GM23248 (cell line): ENCODE data around the gene USP20.

Experiments used
- EZH2 ChIP-seq: fragments of 200-600 bp; sonication (generic); IDR thresholded peaks from 2 replicates; pipeline ENCODE4 v1.6.1; 2018; ENCODE audit warnings: antibody characterized with exemption, mild to moderate bottlenecking; ENCODE audit not compliant: insufficient read depth, poor library complexity, severe bottlenecking
- EZH2phosphoT487 ChIP-seq: fragments of 200-600 bp; sonication (generic); IDR thresholded peaks from 2 replicates; pipeline ENCODE4 v1.6.1; 2018; ENCODE audit warnings: antibody characterized with exemption, moderate library complexity, mild to moderate bottlenecking, low read depth; ENCODE audit not compliant: insufficient read depth

- TF ChIP-seq EZH2: no peak
- no peak for TF ChIP-seq EZH2phosphoT487
Measured at GRCh38 chr9:129857207-129857606, 21.9 kb downstream of the USP20 start.
